ENCODE results near the gene GRIN2C.

DNA sequence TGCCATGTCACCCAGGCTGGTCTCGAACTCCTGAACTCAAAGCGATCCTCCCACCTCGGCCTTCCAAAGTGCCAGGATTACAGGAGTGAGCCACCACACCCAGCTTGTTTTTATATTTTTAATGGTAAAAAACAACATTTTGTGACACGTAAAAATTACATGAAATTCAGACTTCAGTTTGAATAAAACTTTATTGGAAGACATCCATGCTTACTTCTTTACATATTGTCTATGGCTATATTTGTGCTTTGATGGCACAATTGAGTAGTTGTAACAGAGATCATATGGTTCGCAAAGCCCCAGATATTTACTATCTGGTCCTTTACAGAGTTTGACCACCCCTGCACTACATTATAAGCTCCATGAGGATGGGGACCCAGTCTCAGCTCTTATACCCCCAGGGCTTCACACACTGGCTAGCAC, 14.9 kb upstream of the GRIN2C start:
- TF ChIP-seq, protein P1, sequence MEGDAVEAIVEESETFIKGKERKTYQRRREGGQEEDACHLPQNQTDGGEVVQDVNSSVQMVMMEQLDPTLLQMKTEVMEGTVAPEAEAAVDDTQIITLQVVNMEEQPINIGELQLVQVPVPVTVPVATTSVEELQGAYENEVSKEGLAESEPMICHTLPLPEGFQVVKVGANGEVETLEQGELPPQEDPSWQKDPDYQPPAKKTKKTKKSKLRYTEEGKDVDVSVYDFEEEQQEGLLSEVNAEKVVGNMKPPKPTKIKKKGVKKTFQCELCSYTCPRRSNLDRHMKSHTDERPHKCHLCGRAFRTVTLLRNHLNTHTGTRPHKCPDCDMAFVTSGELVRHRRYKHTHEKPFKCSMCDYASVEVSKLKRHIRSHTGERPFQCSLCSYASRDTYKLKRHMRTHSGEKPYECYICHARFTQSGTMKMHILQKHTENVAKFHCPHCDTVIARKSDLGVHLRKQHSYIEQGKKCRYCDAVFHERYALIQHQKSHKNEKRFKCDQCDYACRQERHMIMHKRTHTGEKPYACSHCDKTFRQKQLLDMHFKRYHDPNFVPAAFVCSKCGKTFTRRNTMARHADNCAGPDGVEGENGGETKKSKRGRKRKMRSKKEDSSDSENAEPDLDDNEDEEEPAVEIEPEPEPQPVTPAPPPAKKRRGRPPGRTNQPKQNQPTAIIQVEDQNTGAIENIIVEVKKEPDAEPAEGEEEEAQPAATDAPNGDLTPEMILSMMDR (IDR thresholded peaks at IDR 0.05): no peak
- no peak for TF ChIP-seq POLR2A (IDR thresholded peaks at IDR 0.05)
